GM19328 (cell line): ENCODE data around the gene PRSS22.

Experiments used
- ATAC-seq: cut with Tn5 transposase; IDR thresholded peaks from one replicate; pipeline ENCODE4 v1.9.1; 2021; ENCODE audit warnings: mild to moderate bottlenecking, moderate library complexity; ENCODE audit not compliant: unreplicated experiment

PRSS22 gene

GRCh38 chr16:2816751-2817339 is 41.1 kb downstream of the PRSS22 start, which contains the start of gene PRSS21:
TSS of gene PRSS21 (plus strand) at chr16:2817237. CDS start at chr16:2817269, 32 bp downstream.
- ATAC-seq = no peak

- no peak for ATAC-seq
These were observed 42.6 kb downstream of the PRSS22 start for GRCh38 chr16:2815299-2815771.

DNA sequence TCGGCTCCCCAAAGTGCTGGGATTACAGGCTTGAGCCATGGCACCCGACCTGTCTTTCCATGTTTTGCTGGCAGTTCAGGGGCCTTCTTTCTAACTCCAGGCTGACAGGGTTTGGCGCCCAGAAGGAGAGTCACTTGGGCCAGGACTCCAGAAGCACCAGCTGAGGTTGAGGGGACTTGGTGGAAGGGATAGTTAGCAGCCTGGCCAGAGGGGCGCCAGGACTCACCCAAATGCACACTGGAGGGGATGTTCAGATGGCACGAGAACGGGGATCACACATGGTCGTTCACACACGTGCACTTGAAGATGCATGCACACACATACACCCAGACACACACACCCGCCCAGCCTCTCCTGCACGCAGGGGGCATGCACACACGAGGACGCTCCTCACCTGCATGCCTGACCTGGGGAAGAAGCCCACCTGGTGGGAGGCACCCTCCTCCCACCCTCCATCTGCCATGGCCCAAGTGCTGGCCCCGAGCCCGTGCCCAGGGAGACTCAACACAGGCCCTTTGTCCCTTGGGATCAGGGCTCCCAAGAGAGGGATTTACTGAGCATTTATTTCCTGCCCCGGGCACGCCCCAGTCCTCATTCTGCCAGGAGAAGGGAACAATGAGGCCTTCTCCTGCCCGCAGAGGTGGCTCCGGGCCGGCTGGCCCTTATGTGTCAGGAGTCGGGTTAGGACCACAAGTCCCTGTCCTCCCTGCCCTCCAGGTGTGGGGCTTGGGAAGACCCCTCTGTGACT is 43.2 kb downstream of the PRSS22 start:
- no peak for ATAC-seq

GRCh38 chr16:2813771-2814221 is 44.2 kb downstream of the PRSS22 start:
- ATAC-seq = no peak

- ATAC-seq = no peak
These were observed 46.1 kb downstream of the PRSS22 start for GRCh38 chr16:2811703-2812471.

DNA sequence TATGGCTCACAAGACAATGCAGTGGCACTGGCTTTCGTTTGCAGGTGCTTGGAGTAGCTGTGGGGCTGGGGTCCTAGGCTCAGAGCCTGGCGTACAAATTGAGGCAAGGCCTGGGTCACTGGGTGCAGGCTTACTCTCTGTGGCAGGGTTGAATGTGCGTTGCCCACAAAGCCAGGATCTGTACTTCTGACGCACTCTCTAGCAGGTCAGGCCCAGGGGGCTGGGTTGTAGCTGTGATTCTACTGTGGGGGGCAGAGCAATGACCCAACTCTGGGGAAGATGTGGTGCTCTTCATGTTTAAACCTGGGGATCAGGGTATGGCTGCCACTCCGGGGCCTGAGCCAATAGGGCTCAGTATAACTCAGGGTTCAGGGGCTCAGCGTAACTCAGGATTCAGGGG is 47.3 kb downstream of the PRSS22 start:
- no peak for ATAC-seq

- no peak for ATAC-seq
These were observed 48.7 kb downstream of the PRSS22 start for GRCh38 chr16:2809149-2809760.

DNA sequence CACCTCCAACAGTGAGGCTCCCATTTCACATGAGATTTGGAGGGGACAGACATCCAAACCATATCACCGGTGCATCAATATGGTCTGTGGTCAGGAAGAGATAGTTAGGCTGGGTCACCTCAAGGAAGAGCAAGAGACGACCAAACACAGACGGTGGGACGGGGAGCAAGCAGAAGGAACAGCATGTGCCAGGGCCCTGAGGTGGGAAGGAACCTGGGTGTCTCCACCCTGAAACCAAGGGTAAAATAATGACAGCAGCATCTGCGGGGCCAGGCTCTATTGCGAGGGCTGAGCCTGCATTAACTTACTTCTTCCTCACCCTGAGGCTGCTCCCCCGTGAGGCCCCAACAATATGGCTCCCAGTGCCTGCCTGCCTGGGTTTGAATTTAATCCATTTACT is 49.8 kb downstream of the PRSS22 start:
- ATAC-seq = no peak

GRCh38 chr16:2806286-2806685 is 51.7 kb downstream of the PRSS22 start:
- ATAC-seq = no peak

- ATAC-seq = no peak
These were observed 53.2 kb downstream of the PRSS22 start for GRCh38 chr16:2804728-2805127.

GRCh38 chr16:2803545-2804195 is 54.3 kb downstream of the PRSS22 start:
- ATAC-seq = no peak
